D721Med (cell line): Measurements from ENCODE around the gene TAF6L.
"Not testable (repeated sequence)": the region's sequence is repeated elsewhere in the genome, so short reads cannot be mapped to it uniquely, and the experiment has no call there.

Source experiments
- DNase-seq: peaks from one replicate; pipeline ENCODE4 v3.0.0; 2011; ENCODE audit warnings: low spot score; ENCODE audit not compliant: insufficient read length
- FAIRE-seq: peaks from 2 replicates; lab custom pipeline; 2011; peaks lifted over from hg19 to GRCh38; lab: Jason Lieb, UNC
- CTCF ChIP-seq: IDR thresholded peaks from 2 replicates; pipeline ENCODE4 v1.5.1; 2012; ENCODE audit warnings: mild to moderate bottlenecking, control low read depth; ENCODE audit not compliant: insufficient read depth; ENCODE audit errors: missing control alignments

The TAF6L gene

GRCh38 chr11:62727165-62727871, 43.9 kb upstream of the TAF6L start, which contains the start of gene HNRNPUL2:
Gene HNRNPUL2, minus strand, starts transcription at chr11:62727457. Its CDS starts 301 bp downstream, at chr11:62727156.
- TF ChIP-seq CTCF: no peak
- DNase-seq (peak; percentile 78), FAIRE-seq (no peak)

- no peak for DNase-seq
- FAIRE-seq: no peak
- TF ChIP-seq CTCF: no peak
Measured at GRCh38 chr11:62727872-62728170, 43.4 kb upstream of the TAF6L start.

- no peak for TF ChIP-seq CTCF
- DNase-seq (no peak), FAIRE-seq (no peak)
Measured at GRCh38 chr11:62728171-62728988, 42.8 kb upstream of the TAF6L start, which contains the start of gene TTC9C. Gene TTC9C, plus strand, starts transcription at chr11:62728486. Its CDS starts 363 bp downstream, at chr11:62728849.

- not testable (repeated sequence) for FAIRE-seq, DNase-seq
Measured at GRCh38 chr11:62730076-62730475, 41.1 kb upstream of the TAF6L start.

GRCh38 chr11:62732830-62733229, 38.4 kb upstream of the TAF6L start:
- no peak for FAIRE-seq
- no peak for DNase-seq
- TF ChIP-seq CTCF: peak; percentile 14

- DNase-seq: no peak
- no peak for TF ChIP-seq CTCF
- FAIRE-seq: no peak
Measured at GRCh38 chr11:62737196-62737595, 34.0 kb upstream of the TAF6L start.

- no peak for DNase-seq
- no peak for TF ChIP-seq CTCF
- no peak for FAIRE-seq
Measured at GRCh38 chr11:62747475-62748160, 23.6 kb upstream of the TAF6L start.

GRCh38 chr11:62749931-62750330, 21.3 kb upstream of the TAF6L start:
- FAIRE-seq: not testable (repeated sequence)

More at GRCh38 chr11:62749931-62750330, 21.3 kb upstream of the TAF6L start:
- DNase-seq: not testable (repeated sequence)
